LNCAP (cell line): Measurements from ENCODE around the gene FCHSD1.

ENCODE experiments used
- CTCF ChIP-seq: fragments of 450-650 bp; IDR thresholded peaks from 2 replicates; pipeline ENCODE4 v1.5.1; 2017; ENCODE audit warnings: mild to moderate bottlenecking

The FCHSD1 gene

GRCh38 chr5:141637767-141638419 lies 13.3 kb downstream of the FCHSD1 start:
- peak; percentile 11; the same call in 1 of the 2 replicates for TF ChIP-seq CTCF

DNA sequence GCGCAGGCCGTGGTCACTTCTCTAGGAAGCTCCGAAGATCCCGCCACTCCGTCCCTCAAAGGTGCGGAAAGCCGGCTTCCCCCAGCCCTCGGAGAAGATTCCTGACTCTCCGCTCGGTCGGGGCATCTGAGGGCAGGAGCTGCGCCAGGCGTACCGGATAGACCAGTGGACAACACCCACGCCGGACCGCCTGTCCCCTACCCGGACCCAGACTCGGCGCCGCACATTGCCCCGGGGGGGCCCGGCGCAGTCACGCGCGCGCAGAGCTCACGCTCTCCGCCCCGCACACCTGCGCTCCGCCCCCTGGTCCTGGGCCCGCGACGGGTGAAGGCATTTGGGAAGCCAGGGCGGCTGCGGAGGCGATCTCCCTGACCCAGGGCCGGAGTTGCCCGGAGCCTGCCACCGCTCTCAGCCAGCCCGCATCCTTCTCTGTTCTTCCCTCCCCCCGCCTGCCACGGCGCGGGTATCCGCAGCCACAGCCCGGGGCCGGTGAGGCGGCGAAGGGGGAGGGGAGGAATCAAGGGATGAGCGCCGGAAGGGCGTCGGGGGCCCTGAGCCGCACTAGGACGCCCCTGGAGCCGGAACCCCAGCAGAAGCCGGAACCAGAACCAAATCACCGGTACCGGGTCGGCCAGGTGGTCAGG lies 14.0 kb downstream of the FCHSD1 start:
- TF ChIP-seq CTCF = no peak

- TF ChIP-seq CTCF = no peak
These were observed 14.7 kb downstream of the FCHSD1 start, which contains the start of the genes HDAC3 and RELL2 for GRCh38 chr5:141636413-141637122. TSS of gene HDAC3 (minus strand) at chr5:141636849. CDS start at chr5:141636790, 59 bp downstream. TSS of gene RELL2 (plus strand) at chr5:141636997. CDS start at chr5:141638226, 1,229 bp downstream.

DNA sequence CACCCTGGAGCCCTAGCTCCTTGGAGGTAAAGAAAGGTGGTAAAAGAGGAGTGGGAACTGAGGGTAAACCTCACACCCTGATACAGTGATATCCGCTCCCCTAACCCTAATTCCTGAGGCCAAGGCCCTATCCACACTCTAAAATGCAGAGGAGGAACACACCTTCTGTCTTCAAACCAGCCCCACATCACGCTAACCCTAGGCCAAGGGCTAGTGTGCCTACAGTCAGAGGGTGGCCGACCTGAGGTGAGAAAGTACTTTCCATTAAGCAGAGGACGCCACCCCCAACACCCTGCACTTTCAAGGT lies 15.2 kb downstream of the FCHSD1 start:
- TF ChIP-seq CTCF = no peak

DNA sequence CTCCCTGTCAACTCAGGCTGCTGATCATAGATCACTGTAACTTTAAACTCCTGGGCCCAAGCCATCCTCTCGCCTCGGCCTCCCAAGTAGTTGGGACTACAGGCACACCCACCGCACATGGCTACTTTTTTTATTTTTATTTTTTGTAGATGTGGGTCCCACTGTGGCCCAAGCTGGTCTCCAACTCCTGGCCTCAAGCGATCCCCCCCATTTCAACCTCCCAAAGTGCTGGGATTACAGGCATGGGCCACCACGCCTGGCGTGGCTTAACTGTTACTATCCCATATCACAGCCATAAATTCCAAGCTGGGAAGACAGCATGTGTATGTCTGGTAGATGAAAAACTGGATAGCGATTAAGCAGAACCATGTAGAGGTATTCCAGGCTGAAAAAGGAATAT lies 15.6 kb downstream of the FCHSD1 start:
- TF ChIP-seq CTCF = no peak

DNA sequence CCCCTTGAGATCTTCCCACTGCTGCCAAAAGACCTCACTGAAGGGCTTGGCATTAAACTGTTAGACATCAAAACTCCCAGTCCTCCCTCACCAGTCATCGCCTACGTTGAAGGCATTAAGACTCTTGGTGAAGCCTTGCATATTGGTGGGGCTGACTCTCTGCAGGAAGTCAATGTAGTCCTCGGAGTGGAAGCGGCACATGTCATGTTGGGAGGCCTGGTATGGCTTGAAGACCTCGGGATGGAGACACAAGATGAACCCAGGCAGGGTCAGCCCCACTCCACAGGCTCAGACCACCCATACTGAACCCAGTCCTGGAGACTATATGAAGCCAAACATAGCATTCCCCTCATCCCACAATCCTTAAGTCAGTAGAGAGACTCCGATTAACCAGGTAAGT lies 16.5 kb downstream of the FCHSD1 start:
- no peak for TF ChIP-seq CTCF

GRCh38 chr5:141633871-141634561 lies 17.2 kb downstream of the FCHSD1 start:
- TF ChIP-seq CTCF = no peak
